Hepatocyte (in vitro differentiated cells): ENCODE measurements around the gene CCDC12. TPM values are rescaled to one million over a fixed set of nuclear protein-coding genes. Genes with fewer than 3 reads are reported as not detected.

Experiments
- DNase-seq: peaks from one replicate; pipeline ENCODE4 v3.0.0-alpha.2; 2016; ENCODE audit warnings: low spot score
- H2AFZ ChIP-seq: fragments of 200-600 bp; sonication (generic); 2 replicates; pipeline ENCODE4 v1.6.0; 2016; ENCODE audit warnings: antibody characterized with exemption, mild to moderate bottlenecking
- H3K27ac ChIP-seq: fragments of 200-600 bp; sonication (generic); 2 replicates; pipeline ENCODE4 v1.5.1; 2016; ENCODE audit warnings: mild to moderate bottlenecking
- H3K27me3 ChIP-seq: fragments of 200-600 bp; sonication (generic); 2 replicates; pipeline ENCODE4 v1.6.1; 2016
- H3K36me3 ChIP-seq: fragments of 200-600 bp; sonication (generic); replicated peaks from 2 replicates; pipeline ENCODE4 v1.5.1; 2016; ENCODE audit warnings: low read depth; ENCODE audit not compliant: insufficient read depth
- H3K4me1 ChIP-seq: fragments of 200-600 bp; sonication (generic); 2 replicates; pipeline ENCODE4 v1.5.1; 2016; ENCODE audit warnings: mild to moderate bottlenecking, moderate library complexity; ENCODE audit not compliant: insufficient read depth
- H3K4me2 ChIP-seq: fragments of 200-600 bp; sonication (generic); 2 replicates; pipeline ENCODE4 v1.6.0; 2016
- H3K4me3 ChIP-seq: fragments of 200-600 bp; sonication (generic); 2 replicates; pipeline ENCODE4 v1.5.1; 2016; ENCODE audit warnings: mild to moderate bottlenecking
- H3K79me2 ChIP-seq: fragments of 200-600 bp; sonication (generic); 2 replicates; pipeline ENCODE4 v1.6.0; 2017; ENCODE audit warnings: mild to moderate bottlenecking
- H3K9me2 ChIP-seq: fragments of 200-600 bp; sonication (generic); replicated peaks from 2 replicates; pipeline ENCODE4 v1.6.0; 2017; ENCODE audit warnings: mild to moderate bottlenecking; ENCODE audit not compliant: insufficient read depth
- H3K9me3 ChIP-seq: fragments of 200-600 bp; sonication (generic); 2 replicates; pipeline ENCODE4 v1.5.1; 2016; ENCODE audit warnings: low read depth, mild to moderate bottlenecking
- H4K20me1 ChIP-seq: fragments of 200-600 bp; sonication (generic); 2 replicates; pipeline ENCODE4 v1.6.0; 2016; ENCODE audit warnings: mild to moderate bottlenecking; ENCODE audit not compliant: insufficient read depth, poor library complexity, severe bottlenecking
- CTCF ChIP-seq: fragments of 200-600 bp; sonication (generic); IDR thresholded peaks from 2 replicates; pipeline ENCODE4 v1.5.1; 2016; ENCODE audit warnings: antibody characterized with exemption, mild to moderate bottlenecking; ENCODE audit not compliant: poor library complexity
- EZH2 ChIP-seq: fragments of 200-600 bp; sonication (generic); IDR thresholded peaks from 2 replicates; pipeline ENCODE4 v1.6.1; 2016; ENCODE audit warnings: antibody characterized with exemption, mild to moderate bottlenecking, borderline replicate concordance
- EZH2phosphoT487 ChIP-seq: fragments of 200-600 bp; sonication (generic); IDR thresholded peaks from one replicate; pipeline ENCODE4 v1.6.1; 2018; ENCODE audit warnings: antibody characterized with exemption, mild to moderate bottlenecking, low read depth, moderate library complexity; ENCODE audit not compliant: unreplicated experiment, severe bottlenecking
- WGBS: methylation state at CpG from one replicate; pipeline ENCODE4 v1.1.6; 2016; ENCODE audit warnings: low lambda C conversion rate; ENCODE audit errors: missing lambda C conversion rate; 5-methylcytosine and 5-hydroxymethylcytosine counted together
- polyA plus RNA-seq: library from polyadenylated mRNA; unstranded; fragments of >200 nt; fragmentation: Nextera tagmentation; extraction: Ambion mirVana; gene quantifications from 2 replicates; pipeline ENCODE4 v1.2.1, GENCODE V29; 2016
- total RNA-seq: library from RNA; depleted of rRNA; stranded (reverse); fragments of >200 nt; gene quantifications from 2 replicates; pipeline ENCODE4 v1.2.3, GENCODE V29; 2014

CCDC12 gene
- total and polyA plus RNA-seq, 2 experiments from 2014 or later, result 41.1 to 78.4 TPM

GRCh38 chr3:46921041-46921440 lies 55.5 kb downstream of the CCDC12 start:
- TF ChIP-seq EZH2 (no peak), EZH2phosphoT487 (no peak), CTCF (no peak)
- peaks cover 6% of the 10 kb centered on the region for H3K9me3 ChIP-seq
- DNase-seq, result no peak
- H3K79me2 ChIP-seq, result peaks cover 9% of the 10 kb centered on the region
- H4K20me1 ChIP-seq, result no peaks in the 10 kb centered on the region
- no peaks in the 10 kb centered on the region for H3K4me1 ChIP-seq
- H3K9me2 ChIP-seq, result no peaks in the 10 kb centered on the region
- H3K36me3 ChIP-seq, result no peaks in the 10 kb centered on the region
- no peak overlapping the region for H3K4me3 ChIP-seq
- 97% methylated on average over 4 of the region's 4 CpGs for WGBS
- no peaks in the 10 kb centered on the region for H3K27me3 ChIP-seq
- H2AFZ ChIP-seq, result no peak overlapping the region
- no peak overlapping the region for H3K4me2 ChIP-seq
- no peak overlapping the region for H3K27ac ChIP-seq

GRCh38 chr3:46918634-46919033 lies 57.9 kb downstream of the CCDC12 start:
- Histone ChIP-seq H3K79me2 (no peaks in the 10 kb centered on the region), H3K27ac (no peak overlapping the region), H3K9me3 (peaks cover 6% of the 10 kb centered on the region), H3K27me3 (no peaks in the 10 kb centered on the region), H2AFZ (no peak overlapping the region), H3K9me2 (no peaks in the 10 kb centered on the region), H3K4me3 (no peak overlapping the region), H4K20me1 (no peaks in the 10 kb centered on the region), H3K4me2 (no peak overlapping the region), H3K4me1 (no peaks in the 10 kb centered on the region), H3K36me3 (no peaks in the 10 kb centered on the region)
- TF ChIP-seq CTCF (no peak), EZH2 (no peak), EZH2phosphoT487 (no peak)
- DNase-seq, result no peak
- WGBS, result 100% methylated on average over 4 of the region's 4 CpGs

GRCh38 chr3:46918202-46918601 lies 58.3 kb downstream of the CCDC12 start:
- H3K27ac ChIP-seq, result no peak overlapping the region
- WGBS, result 100% methylated on average over 1 of the region's 1 CpG

More at GRCh38 chr3:46918202-46918601, 58.3 kb downstream of the CCDC12 start:
- H4K20me1 ChIP-seq, result no peaks in the 10 kb centered on the region
- H2AFZ ChIP-seq, result no peak overlapping the region
- no peak for DNase-seq
- H3K4me3 ChIP-seq, result no peak overlapping the region
- H3K9me3 ChIP-seq, result peaks cover 6% of the 10 kb centered on the region
- no peak overlapping the region for H3K4me2 ChIP-seq
- H3K9me2 ChIP-seq, result no peaks in the 10 kb centered on the region
- no peaks in the 10 kb centered on the region for H3K36me3 ChIP-seq
- no peaks in the 10 kb centered on the region for H3K27me3 ChIP-seq
- H3K79me2 ChIP-seq, result no peaks in the 10 kb centered on the region
- TF ChIP-seq EZH2phosphoT487, result no peak
- no peak for TF ChIP-seq EZH2
- TF ChIP-seq CTCF, result no peak
- no peaks in the 10 kb centered on the region for H3K4me1 ChIP-seq
